CD4-positive, alpha-beta T cell treated with Interleukin-10 for 1 hour (primary cell): ENCODE data around the gene TMEM38A.
"Not testable (repeated sequence)": the region's sequence is repeated elsewhere in the genome, so short reads cannot be mapped to it uniquely, and the experiment has no call there.

ENCODE experiments used
- DNase-seq: peaks from one replicate; pipeline ENCODE4 v3.0.0-alpha.2; 2020

Gene TMEM38A

DNA sequence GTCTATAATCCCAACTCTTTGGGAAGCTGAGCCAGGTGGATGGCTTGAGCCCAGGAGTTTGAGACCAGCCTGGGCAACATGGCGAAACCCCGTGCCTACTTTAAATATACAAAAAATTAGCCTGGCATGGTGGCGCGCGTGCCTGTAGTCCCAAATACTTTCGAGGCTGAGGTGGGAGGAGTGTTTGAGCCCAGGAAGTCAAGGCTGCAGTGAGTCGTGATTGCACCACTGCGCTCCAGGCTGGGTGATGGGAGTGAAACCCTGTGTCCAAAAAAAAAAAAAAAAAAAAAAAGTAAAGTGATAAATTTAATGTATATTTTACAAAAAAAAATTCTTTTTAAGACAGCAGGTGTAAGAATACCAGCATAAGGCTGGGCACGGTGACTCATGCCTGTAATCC lies 17.6 kb downstream of the TMEM38A start:
- no peak for DNase-seq

DNA sequence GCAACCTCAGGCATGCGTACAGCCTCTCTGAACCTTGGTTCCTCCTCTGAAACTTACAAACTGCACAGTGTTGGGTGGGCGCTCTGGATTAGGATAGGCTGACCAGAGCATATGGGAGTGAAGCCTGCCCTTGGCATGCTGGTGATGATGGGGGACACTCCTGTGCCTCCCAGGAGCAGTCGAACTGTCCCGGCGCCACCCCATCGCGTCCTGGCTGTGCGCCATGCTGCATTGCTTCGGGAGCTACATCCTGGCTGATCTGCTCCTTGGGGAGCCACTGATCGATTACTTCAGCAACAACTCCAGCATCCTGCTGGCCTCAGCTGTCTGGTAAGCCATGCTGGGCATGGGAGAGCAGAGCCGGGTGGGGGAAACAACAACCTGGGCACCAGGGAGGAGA lies 18.9 kb downstream of the TMEM38A start:
- no peak for DNase-seq

DNA sequence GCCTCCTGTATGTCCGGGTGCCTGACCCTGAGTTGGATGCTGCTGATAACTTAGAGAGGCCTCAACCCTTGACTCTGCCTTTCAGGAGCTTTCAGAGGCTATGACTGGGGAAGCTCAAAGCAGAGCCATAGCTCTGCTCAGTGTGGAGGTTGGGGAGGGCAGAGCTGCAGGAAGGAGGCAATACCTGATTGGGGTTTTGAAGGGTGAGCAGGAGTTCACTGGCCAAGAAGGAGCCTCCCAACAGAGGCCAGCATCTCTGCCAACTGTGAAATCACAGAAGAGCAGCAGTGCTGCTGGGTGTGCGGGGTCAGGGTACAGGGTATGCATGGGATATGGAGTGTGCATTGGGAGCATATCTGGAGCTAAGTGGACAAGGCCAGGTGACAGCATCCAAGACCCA lies 21.6 kb downstream of the TMEM38A start:
- no peak for DNase-seq

DNA sequence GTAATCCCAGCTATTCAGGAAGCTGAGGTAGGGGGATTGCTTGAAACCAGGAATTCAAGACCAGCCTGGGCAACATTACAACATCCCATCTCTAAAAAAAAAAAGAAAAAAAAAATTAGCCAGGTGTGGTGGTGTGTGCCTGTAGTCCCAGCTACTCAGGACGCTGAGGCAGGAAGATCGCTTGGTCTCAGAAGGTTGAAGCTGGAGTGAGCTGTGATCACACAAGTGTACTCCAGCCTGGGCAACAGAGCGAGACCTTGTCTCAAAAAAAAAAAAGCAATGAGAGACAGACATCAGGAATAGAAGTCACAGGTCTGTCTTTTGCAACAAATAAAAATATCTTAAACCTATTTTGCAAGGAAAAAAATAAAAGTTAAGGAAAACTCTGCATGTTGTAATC lies 23.3 kb downstream of the TMEM38A start:
- no peak for DNase-seq

DNA sequence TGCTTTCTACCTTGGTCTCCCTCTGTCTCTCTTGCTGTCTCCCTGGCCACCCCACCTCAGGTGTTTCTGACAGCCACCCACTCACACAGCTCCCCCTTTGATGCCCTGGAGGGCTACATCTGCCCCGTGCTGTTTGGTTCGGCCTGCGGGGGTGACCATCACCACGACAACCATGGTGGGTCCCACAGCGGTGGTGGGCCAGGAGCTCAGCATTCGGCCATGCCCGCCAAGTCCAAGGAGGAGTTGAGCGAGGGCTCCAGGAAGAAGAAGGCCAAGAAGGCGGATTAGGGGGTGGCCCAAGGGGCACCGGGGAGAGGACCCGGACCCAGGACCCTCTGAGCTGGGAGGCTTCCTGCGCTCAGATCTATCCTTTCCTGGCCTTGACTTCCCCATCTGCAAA lies 27.1 kb downstream of the TMEM38A start:
- DNase-seq: no peak

DNA sequence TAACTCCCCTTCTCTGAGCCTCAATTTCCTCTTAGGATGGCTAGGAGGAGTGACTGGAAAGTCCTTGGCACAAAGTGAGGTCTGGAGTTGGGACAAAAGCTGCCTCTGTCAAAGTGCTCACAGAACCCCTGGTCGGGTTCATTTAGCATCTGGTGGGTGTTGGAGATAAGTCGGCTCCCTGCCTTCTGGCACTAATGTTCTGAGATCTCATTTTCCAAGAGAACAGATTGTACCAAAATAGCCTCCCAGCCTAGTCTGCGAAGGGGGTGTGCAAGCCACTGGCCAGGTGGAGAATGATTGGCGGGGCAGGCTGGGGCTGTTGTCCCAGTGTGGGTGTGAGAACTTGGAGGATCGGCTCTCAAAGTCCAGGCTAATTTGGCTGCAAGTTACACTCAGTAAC lies 38.0 kb downstream of the TMEM38A start:
- DNase-seq: no peak

DNA sequence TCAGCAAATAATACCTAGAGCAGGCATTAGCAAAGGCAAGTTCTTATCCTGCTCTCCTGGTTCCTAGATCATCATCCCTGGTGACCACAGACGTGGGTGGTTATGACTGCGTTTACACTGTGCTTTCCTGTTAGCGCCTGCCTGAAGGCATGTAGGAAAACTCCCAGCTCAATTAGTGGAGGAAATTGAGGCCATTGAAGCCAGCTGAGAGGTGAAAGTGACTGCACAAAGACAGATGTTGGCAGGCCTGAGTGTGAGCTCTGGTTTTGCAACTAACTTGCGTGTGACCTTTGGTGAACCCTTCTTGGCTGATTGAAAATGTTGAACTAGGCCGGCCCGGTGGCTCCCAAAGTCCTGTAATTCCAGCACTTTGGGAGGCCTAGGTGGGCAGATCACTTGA lies 41.2 kb downstream of the TMEM38A start:
- DNase-seq: no peak

DNA sequence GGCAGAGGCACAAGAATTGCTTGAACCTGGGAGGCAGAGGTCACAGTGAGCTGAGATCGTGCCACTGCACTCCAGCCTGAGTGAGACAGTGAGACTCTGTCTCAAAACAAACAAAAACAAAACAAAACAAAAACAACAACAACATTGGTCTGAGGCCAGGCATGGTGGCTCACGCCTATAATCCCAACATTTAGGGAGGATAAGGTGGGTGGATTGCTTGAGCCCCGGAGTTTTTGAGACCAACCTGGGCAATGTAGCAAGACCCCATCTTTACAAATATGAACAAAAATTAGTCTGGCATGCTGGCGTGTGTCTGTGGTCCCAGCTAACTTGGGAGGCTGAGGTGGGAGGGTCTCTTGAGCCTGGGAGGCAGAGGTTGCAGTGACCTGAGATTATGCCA lies 42.7 kb downstream of the TMEM38A start:
- DNase-seq: no peak

DNA sequence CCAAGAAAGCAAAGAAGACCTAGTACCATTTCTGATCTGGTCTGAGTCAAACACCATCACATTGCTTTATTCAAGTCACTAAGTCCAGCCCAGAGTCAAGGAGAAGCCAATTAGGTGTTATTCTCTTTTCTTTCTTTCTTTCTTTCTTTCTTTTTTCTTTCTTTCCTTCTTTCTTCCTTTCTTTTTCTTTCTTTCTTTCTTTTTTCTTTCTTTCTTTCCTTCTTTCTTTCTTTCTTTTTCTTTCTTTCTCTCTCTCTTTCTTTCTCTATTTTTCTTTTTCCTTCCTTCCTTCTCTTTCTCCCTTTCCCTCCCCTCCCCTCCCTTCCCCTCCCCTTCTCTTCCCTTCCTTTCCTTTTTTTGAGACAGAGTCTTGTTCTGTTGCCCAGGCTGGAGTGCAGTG lies 49.9 kb downstream of the TMEM38A start:
- not testable (repeated sequence) for DNase-seq

DNA sequence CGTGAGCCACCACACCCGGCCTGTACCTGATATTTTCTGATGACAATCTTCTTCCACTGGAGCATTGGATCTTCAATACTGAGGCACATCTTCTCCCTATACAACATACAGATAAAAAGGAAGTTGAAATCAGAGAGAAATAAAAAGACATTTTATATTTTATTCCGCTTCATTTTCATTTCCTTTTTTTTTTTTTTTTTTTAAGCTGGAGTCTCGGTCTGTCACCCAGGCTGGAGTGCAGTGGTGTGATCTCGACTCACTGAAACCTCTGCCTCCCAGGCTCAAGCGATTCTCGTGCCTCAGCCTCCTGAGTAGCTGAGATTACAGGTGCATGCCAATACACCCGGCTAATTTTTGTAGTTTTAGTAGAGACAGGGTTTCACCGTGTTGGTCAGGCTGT lies 51.4 kb downstream of the TMEM38A start:
- DNase-seq: not testable (repeated sequence)

DNA sequence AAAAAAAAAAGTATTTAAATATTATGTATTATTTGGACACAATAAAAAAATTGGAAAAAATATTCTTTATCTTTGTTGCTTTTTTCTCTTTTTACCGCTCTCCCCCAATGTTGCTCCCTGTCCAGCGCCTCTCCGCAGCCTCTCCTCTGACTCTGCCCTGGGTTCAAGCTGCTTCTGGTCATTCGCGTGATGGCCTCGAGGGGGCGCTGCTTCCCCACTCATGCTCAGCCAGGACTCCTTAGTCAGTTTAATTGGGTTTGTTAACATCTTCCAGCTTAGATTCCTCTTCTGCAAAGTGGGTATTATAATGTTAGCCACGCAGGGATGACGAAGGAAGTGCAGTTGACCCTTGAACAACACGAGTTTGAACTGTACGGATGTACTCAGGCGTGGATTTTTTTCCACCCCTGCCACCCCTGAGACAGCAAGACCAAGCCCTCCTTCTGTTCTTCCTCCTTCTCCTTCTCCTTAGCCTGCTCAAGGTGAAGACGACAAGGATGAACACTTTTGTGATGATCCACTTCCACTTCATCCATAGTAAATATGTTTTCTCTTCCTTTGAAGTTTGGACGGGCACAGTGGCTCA lies 53.9 kb downstream of the TMEM38A start:
- DNase-seq: peak; percentile 41

DNA sequence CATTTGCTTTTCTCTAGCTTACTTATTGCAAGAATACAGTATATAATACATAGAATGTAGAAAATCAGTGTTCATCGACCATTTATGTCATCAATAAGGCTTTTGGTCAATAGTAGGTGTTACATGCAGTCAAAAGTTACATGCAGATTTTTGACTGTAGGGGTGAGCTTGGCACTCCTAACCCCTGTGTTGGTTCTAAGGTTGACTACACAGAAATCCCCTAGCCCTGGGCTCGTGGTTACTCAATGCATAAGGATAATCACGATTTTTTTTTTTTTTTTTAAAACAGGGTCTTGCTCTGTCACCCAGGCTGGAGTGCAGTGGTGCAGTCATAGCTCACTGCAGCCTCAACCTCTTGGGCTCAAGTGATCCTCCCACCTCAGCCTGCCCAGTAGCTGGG lies 54.7 kb downstream of the TMEM38A start:
- no peak for DNase-seq

DNA sequence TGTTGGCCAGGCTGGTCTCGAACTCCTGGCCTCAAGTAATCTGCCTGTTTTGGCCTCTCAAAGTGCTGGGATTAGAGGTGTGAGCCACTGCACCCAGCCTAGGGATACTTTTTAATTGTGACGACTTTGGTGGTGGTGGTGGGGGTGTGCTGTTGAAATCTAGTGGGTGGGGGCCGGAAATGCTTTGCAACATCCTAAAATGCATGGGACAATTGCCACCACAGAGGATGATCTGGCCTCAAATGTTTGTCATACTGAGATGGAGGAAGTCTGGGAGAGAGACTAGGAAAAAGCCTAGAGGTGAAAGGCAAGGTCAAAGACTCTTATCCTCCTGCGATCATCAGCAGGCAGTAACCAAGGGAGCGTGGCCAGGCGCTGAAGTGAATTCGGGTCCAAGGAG lies 60.1 kb downstream of the TMEM38A start:
- no peak for DNase-seq

DNA sequence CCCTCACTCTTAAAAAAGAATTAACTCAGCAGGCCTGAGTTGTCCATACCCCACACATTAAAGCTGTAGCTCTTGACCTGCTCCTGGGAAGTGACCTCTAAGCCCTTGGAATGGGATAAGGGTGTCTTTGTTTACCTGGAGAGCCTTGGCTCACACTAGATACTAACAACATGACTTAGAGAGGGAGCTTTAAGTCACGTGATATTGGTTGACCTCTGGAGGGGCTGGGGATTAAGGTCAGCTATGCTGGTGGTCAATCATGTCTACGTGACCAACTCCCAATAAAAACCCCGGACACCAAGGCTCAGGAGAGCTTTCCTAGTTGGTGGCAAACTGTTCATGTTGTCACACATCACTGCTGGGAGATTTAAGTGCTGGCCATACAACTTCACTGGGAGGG lies 61.7 kb downstream of the TMEM38A start:
- no peak for DNase-seq

DNA sequence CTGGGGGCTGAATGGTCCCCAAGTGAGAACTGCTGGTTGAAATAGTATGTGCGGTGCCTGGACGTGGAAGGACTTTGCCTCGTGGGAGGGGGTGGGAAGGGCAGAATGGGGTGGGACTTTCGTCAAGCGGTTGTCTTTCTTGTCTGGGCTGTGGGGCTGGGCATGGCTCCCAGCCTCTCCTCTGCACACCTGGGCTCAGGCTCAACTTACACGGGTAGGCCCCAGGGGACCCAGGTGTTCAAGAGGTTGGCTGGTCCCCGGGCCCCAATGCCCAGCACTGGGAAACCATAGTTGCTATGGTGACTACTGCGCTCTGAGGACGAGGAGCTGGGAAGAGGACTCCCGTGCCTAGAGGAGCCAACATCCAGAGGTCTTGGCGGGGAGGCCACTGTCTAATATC lies 66.0 kb downstream of the TMEM38A start:
- no peak for DNase-seq

DNA sequence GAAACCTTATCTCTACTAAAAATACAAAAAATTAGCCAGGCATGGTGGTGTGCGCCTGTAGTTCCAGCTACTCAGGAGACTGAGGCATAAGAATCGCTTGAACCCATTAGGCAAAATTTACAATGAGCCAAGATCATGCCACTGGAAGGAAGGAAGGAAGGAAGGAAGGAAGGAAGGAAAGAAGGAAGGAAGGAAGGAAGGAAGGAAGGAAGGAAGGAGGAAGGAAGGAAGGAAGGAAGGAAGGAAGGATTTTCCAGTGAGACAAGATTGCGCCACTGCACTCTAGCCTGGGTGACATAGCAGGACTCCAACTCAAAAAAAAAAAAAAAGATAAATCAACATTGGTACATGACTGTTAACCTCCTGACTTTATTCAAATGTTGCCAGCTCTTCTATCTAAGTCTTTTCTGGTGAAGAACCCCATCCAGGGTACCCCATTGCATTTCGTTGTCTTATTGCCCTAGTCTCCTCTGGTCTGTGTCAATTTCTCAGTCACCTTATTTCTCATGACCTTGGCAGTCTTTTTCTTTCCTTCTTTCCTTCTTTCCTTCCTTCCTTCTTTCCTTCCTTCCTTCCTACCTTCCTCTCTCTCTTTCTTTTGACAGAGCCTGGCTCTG lies 74.8 kb downstream of the TMEM38A start:
- not testable (repeated sequence) for DNase-seq

DNA sequence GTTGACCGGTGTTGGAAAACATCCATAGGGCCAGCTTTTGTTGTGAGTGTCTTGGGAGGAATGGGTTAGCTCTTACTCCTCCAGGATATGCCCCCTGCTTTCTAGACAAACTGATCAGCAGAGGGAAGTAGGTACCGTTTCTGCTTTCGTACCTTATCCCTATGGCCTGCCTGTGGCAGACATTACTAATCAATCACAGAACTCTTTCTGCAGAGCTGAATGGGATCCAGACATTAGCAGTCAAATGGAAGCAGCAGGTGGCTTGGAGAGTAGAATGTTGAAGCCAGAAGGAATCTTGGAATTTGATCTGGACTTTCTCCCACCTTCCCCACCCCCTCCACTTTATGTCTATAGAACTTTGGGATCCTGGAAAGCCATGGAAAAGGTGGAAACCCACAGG lies 75.8 kb downstream of the TMEM38A start:
- no peak for DNase-seq

DNA sequence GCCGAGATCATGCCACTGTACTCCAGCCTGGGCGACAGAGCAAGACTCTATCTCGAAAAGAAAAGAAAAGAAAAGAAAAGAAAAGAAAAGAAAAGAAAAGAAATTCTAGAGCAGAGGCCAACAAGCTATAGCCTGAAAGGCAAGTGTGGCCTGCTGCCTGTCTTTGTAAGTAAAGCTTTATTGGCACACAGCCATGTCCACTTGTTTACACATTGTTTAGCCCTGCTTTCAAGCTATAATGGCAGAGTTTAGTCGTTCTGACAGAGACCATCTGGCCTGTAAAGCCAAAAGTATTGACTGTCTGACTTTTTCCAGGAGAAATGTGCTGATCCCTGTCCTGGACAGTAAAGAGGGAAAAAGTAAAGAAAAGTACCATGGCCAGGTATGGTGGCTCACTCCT lies 77.0 kb downstream of the TMEM38A start:
- no peak for DNase-seq

DNA sequence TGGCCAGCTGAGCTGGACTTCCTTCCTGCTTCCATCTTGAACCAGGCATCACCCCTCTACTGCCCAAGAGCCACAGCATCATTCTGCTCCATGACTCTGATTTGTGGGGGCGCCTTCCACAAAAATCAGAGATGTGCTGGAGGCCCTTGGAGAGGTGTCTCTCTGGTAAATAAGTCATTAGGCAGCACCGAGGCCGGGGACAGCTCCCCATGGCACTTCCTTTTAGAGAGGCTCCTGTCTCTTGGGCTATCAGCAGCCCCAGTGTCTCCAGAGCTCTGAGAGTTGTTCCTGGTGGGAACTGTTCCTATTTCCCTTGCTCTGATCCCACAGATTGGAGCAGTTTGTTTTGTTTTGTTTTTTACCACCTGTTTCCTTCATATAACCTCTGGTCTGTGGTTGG lies 78.6 kb downstream of the TMEM38A start:
- DNase-seq: no peak
